ENCODE data around the gene DTWD2.

- no peak for TF ChIP-seq CTCF (conservative IDR thresholded peaks at IDR 0.05; ENCODE audit: low read depth in 2 of 2)
- no peak for TF ChIP-seq POLR2AphosphoS5 (IDR thresholded peaks at IDR 0.05; ENCODE audit: low read depth)
Measured at GRCh38 chr5:118863345-118863744, 125.0 kb downstream of the DTWD2 start.
